Esophagus muscularis mucosa (tissue), 3 donors: ENCODE measurements around the gene FZR1.
"Not testable (repeated sequence)": the region's sequence is repeated elsewhere in the genome, so short reads cannot be mapped to it uniquely, and the experiment has no call there.

Source experiments
- CTCF ChIP-seq, 3 experiments: fragments of 200-600 bp in 2 of 3; fragments of 450-650 bp in 1 of 3; sonication (generic) in 2 of 3; IDR thresholded peaks; one replicate each; pipeline ENCODE4 v1.5.1; 2017 to 2019; ENCODE audit warnings: antibody characterized with exemption in 3 of 3, mild to moderate bottlenecking in 2 of 3, moderate library complexity in 1 of 3
- POLR2A ChIP-seq: fragments of 450-650 bp; IDR thresholded peaks from one replicate; pipeline ENCODE4 v1.6.1; 2017; ENCODE audit warnings: antibody characterized with exemption, moderate library complexity, mild to moderate bottlenecking, low read depth
- POLR2AphosphoS5 ChIP-seq, 2 donors: sonication (generic); formaldehyde crosslinking; IDR thresholded peaks; one replicate each; pipeline ENCODE4 v1.6.1; 2017; ENCODE audit warnings: antibody characterized with exemption in 2 of 2

- TF ChIP-seq CTCF (IDR thresholded peaks at IDR 0.05); POLR2A; POLR2AphosphoS5 (IDR thresholded peaks at IDR 0.05): not testable (repeated sequence)
Observed at GRCh38 chr19:3581792-3582191, 75.7 kb downstream of the FZR1 start.
